ENCODE data around the gene INPP4A. TPM values are rescaled to one million over a fixed set of nuclear protein-coding genes. Genes with fewer than 3 reads are reported as not detected.

Gene INPP4A
- polyA plus RNA-seq, 1 donor (not counting 4 experiments of a cell fraction or from before 2014, with no cell fraction given): 10.7 TPM

- no peaks in the 10 kb centered on the region for H3K27me3 ChIP-seq (ENCODE audit: control insufficient read depth, extremely low read depth, insufficient read depth, low read length)
- peaks cover 31% of the 10 kb centered on the region for H3K4me1 ChIP-seq (ENCODE audit: control insufficient read depth, extremely low read depth, insufficient read depth, low read length)
- FAIRE-seq (no peak), DNase-seq (ENCODE audit: low read depth, low spot score) (no peak)
- no peak overlapping the region for H3K27ac ChIP-seq (ENCODE audit: control insufficient read depth, insufficient read depth, low read length)
- no peaks in the 10 kb centered on the region for H3K36me3 ChIP-seq (ENCODE audit: control insufficient read depth in 2 of 2, extremely low read depth in 1 of 2, insufficient read depth in 2 of 2, low read length in 2 of 2)
- no peaks in the 10 kb centered on the region for H3K9me3 ChIP-seq (ENCODE audit: control insufficient read depth, low read depth, low read length)
- dilution Hi-C loops (cut with MboI; ENCODE audit: extremely low pct_ligation_motif_present, low sequenced_read_pairs): no loop called here
- TF ChIP-seq, protein P1, sequence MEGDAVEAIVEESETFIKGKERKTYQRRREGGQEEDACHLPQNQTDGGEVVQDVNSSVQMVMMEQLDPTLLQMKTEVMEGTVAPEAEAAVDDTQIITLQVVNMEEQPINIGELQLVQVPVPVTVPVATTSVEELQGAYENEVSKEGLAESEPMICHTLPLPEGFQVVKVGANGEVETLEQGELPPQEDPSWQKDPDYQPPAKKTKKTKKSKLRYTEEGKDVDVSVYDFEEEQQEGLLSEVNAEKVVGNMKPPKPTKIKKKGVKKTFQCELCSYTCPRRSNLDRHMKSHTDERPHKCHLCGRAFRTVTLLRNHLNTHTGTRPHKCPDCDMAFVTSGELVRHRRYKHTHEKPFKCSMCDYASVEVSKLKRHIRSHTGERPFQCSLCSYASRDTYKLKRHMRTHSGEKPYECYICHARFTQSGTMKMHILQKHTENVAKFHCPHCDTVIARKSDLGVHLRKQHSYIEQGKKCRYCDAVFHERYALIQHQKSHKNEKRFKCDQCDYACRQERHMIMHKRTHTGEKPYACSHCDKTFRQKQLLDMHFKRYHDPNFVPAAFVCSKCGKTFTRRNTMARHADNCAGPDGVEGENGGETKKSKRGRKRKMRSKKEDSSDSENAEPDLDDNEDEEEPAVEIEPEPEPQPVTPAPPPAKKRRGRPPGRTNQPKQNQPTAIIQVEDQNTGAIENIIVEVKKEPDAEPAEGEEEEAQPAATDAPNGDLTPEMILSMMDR (optimal IDR thresholded peaks at IDR 0.05 in 1 of 3, IDR thresholded peaks at IDR 0.05 in 1 of 3, conservative IDR thresholded peaks at IDR 0.05 in 1 of 3; ENCODE audit: extremely low read depth in 1 of 3, insufficient read depth in 2 of 3, low read length in 3 of 3): no peak
- TF ChIP-seq EZH2 (IDR thresholded peaks at IDR 0.05; ENCODE audit: low read length): no peak
- no peak overlapping the region for H3K4me2 ChIP-seq (ENCODE audit: control insufficient read depth, extremely low read depth, insufficient read depth, low read depth, low read length)
- H3K79me2 ChIP-seq (ENCODE audit: control insufficient read depth, insufficient read depth, low read length): peaks cover 11% of the 10 kb centered on the region
- no peak overlapping the region for H3K9ac ChIP-seq (ENCODE audit: control insufficient read depth, extremely low read depth, insufficient read depth, low read length)
- H4K20me1 ChIP-seq (ENCODE audit: control insufficient read depth, extremely low read depth, insufficient read depth, low read length): peaks cover 11% of the 10 kb centered on the region
- H3K9me1 ChIP-seq (ENCODE audit: control insufficient read depth, extremely low read depth, insufficient read depth, low read length): peaks cover 6% of the 10 kb centered on the region
- no peak overlapping the region for H2AFZ ChIP-seq (ENCODE audit: control insufficient read depth, low read length)
- H3K4me3 ChIP-seq (ENCODE audit: control insufficient read depth in 2 of 3, extremely low read depth in 1 of 3, insufficient read depth in 2 of 3, low read depth in 1 of 3, low read length in 3 of 3): no peak overlapping the region
Measured at GRCh38 chr2:98477036-98477435, 32.4 kb downstream of the INPP4A start.

DNA sequence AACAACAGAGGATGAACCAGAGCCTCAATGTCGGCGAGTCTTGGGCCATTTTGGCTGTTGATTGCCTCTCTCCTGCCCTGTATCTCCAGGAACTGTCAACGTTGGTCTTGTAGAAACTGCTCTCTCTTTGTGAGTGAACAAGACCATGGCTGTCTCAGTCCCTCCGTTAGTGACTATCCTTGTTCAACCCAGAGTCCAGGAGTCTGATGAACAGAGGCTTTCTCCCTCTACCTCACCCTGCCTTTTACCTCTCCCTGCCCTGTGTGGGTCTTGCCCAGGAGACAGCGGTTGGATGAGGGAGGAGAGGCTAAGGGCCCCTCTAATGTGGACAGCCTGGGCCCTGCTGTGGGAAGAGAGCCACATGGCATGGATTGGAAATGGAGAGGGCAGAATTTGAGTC lies 32.8 kb downstream of the INPP4A start:
- dilution Hi-C loops (cut with MboI; ENCODE audit: extremely low pct_ligation_motif_present, low sequenced_read_pairs): no loop called here
- peaks cover 6% of the 10 kb centered on the region for H3K9me1 ChIP-seq (ENCODE audit: control insufficient read depth, extremely low read depth, insufficient read depth, low read length)
- no peaks in the 10 kb centered on the region for H3K9me3 ChIP-seq (ENCODE audit: control insufficient read depth, low read depth, low read length)
- peaks cover 11% of the 10 kb centered on the region for H4K20me1 ChIP-seq (ENCODE audit: control insufficient read depth, extremely low read depth, insufficient read depth, low read length)
- H3K36me3 ChIP-seq (ENCODE audit: control insufficient read depth in 2 of 2, extremely low read depth in 1 of 2, insufficient read depth in 2 of 2, low read length in 2 of 2): no peaks in the 10 kb centered on the region
- H3K27ac ChIP-seq (ENCODE audit: control insufficient read depth, insufficient read depth, low read length): no peak overlapping the region
- no peak overlapping the region for H3K9ac ChIP-seq (ENCODE audit: control insufficient read depth, extremely low read depth, insufficient read depth, low read length)
- no peaks in the 10 kb centered on the region for H3K27me3 ChIP-seq (ENCODE audit: control insufficient read depth, extremely low read depth, insufficient read depth, low read length)
- peaks cover 13% of the 10 kb centered on the region for H3K79me2 ChIP-seq (ENCODE audit: control insufficient read depth, insufficient read depth, low read length)
- TF ChIP-seq EZH2 (IDR thresholded peaks at IDR 0.05; ENCODE audit: low read length): no peak
- TF ChIP-seq, protein P1 (optimal IDR thresholded peaks at IDR 0.05 in 1 of 3, IDR thresholded peaks at IDR 0.05 in 1 of 3, conservative IDR thresholded peaks at IDR 0.05 in 1 of 3; ENCODE audit: extremely low read depth in 1 of 3, insufficient read depth in 2 of 3, low read length in 3 of 3): no peak
- no peak overlapping the region for H3K4me2 ChIP-seq (ENCODE audit: control insufficient read depth, extremely low read depth, insufficient read depth, low read depth, low read length)
- H3K4me1 ChIP-seq (ENCODE audit: control insufficient read depth, extremely low read depth, insufficient read depth, low read length): peaks cover 31% of the 10 kb centered on the region
- no peak for DNase-seq (ENCODE audit: low read depth, low spot score)
- no peak for FAIRE-seq
- H3K4me3 ChIP-seq (ENCODE audit: control insufficient read depth in 2 of 3, extremely low read depth in 1 of 3, insufficient read depth in 2 of 3, low read depth in 1 of 3, low read length in 3 of 3): no peak overlapping the region
- no peak overlapping the region for H2AFZ ChIP-seq (ENCODE audit: control insufficient read depth, low read length)
